ENCODE data around the gene SORBS2. TPM values are rescaled to one million over a fixed set of nuclear protein-coding genes. Genes with fewer than 3 reads are reported as not detected.

Gene SORBS2
- total RNA-seq, 2 donors from 2014 or later, result 37.5 to 82.2 TPM

DNA sequence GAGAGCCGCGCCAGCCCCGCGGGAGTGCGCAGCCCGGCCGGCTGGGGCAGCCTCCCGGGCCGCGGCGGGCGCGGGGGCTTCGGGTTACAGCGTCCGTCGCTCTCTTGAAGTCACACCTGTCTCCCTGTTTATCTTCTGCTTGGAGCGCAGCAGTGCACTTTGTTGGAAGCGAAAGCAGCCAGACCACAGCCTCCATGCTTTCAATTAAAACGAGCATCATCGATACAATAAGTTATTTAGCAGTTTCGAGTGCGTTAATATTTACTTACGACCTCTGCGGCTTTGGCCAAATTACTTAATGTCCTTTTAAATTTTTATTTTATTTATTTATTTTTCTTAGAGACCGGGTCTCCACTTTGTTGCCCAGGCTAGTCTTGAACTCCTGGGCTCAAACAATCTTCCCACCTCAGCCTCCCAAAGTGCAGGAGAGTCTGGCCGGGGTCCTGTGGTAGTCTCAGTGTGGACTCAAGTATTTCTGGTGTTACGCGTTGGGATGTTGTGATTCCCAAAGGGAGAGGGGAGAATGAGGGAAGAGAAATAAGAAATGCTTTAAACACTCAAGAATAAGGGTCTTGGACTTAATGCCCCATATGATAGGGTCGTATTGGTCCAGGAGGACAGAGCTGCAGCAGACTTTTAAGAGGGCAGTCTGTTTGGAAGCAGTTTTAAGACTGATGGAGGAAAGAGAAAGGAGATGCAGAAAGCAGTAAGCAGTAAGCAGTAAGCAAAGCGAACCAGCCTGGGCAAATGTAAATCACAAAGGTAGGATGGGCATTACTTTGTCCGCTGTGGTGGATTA is 276.2 kb downstream of the SORBS2 start:
- no peak for ATAC-seq
- intact Hi-C loops (cut with DNase I, micrococcal nuclease), result loop anchor here in 1 of 2 donors (10.0 kb wide), 1 partner anchor 59 kb away; no protein-coding TSS in a partner anchor
- DNase-seq, result peak in 1 of 2 donors; percentile 46
